OCI-LY3 (cell line): ENCODE data around the gene ARSI.
A peak's percentile ranks its signal among the peaks of the same experiment; 100 is the strongest.

ENCODE experiments used
- H2AFZ ChIP-seq: fragments of 200-600, 300-600 bp; shearing (Covaris generic); 2 replicates; pipeline ENCODE4 v1.6.0; 2014; ENCODE audit warnings: antibody characterized with exemption, low read depth, low read length
- H3K27ac ChIP-seq: fragments of 200-600, 300-600 bp; sonication (generic); 2 replicates; pipeline ENCODE4 v1.5.1; 2014; ENCODE audit warnings: mild to moderate bottlenecking, low read length, moderate library complexity, mixed read lengths
- H3K27me3 ChIP-seq: fragments of 200-600, 300-600 bp; sonication (generic); 2 replicates; pipeline ENCODE4 v1.6.1; 2014; ENCODE audit warnings: low read depth, low read length, mixed read lengths
- H3K36me3 ChIP-seq: fragments of 200-600, 300-600 bp; sonication (generic); replicated peaks from 2 replicates; pipeline ENCODE3; 2014; ENCODE audit warnings: low read depth, low read length, mixed read lengths
- H3K4me1 ChIP-seq: fragments of 300-600, 200-600 bp; sonication (generic); 2 replicates; pipeline ENCODE4 v1.6.1; 2014; ENCODE audit warnings: low read length, mixed read lengths
- H3K4me2 ChIP-seq: fragments of 200-600, 300-600 bp; sonication (generic); 2 replicates; pipeline ENCODE4 v1.6.1; 2014; ENCODE audit warnings: low read length, mixed read lengths
- H3K4me3 ChIP-seq: fragments of 300-600, 200-600 bp; sonication (generic); 2 replicates; pipeline ENCODE4 v1.5.1; 2014; ENCODE audit warnings: antibody characterized with exemption, mild to moderate bottlenecking, low read length, moderate library complexity
- H3K79me2 ChIP-seq: fragments of 300-600, 200-600 bp; shearing (Covaris generic); 2 replicates; pipeline ENCODE4 v1.6.1; 2014; ENCODE audit warnings: mild to moderate bottlenecking, low read length, mixed read lengths
- H3K9ac ChIP-seq: fragments of 300-600, 200-600 bp; shearing (Covaris generic); 2 replicates; pipeline ENCODE4 v1.6.0; 2014; ENCODE audit warnings: mild to moderate bottlenecking, low read length, moderate library complexity
- H3K9me3 ChIP-seq: fragments of 200-600, 300-600 bp; shearing (Covaris generic); 2 replicates; pipeline ENCODE4 v1.6.1; 2014; ENCODE audit warnings: low read length, mixed read lengths; ENCODE audit not compliant: insufficient read depth
- H4K20me1 ChIP-seq: fragments of 200-600, 300-600 bp; sonication (generic); 2 replicates; pipeline ENCODE4 v1.6.1; 2016; ENCODE audit warnings: low read length, mixed read lengths; ENCODE audit not compliant: insufficient read depth
- CTCF ChIP-seq: fragments of 200-600, 300-600 bp; sonication (generic); IDR thresholded peaks from 2 replicates; pipeline ENCODE4 v1.5.1; 2014; ENCODE audit warnings: antibody characterized with exemption, low read length, low read depth
- EZH2phosphoT487 ChIP-seq: fragments of 200-600 bp; shearing (Covaris generic); IDR thresholded peaks from 2 replicates; pipeline ENCODE4 v1.6.1; 2018; ENCODE audit warnings: antibody characterized with exemption, mixed run types, low read depth

ARSI gene

GRCh38 chr5:150302301-150303069 is at the start of gene ARSI:
ARSI (minus strand) TSS chr5:150302905; CDS start chr5:150302373, 532 bp downstream.
- Histone ChIP-seq H2AFZ (no peak within 1 kb of the TSS), H3K4me2 (no peak within 1 kb of the TSS), H3K4me3 (no peak within 1 kb of the TSS), H3K4me1 (no peaks in the 10 kb centered on the region), H3K9me3 (no peaks in the 10 kb centered on the region), H4K20me1 (no peaks in the 10 kb centered on the region), H3K27ac (no peak within 1 kb of the TSS), H3K36me3 (no peaks in the 10 kb centered on the region), H3K27me3 (no peaks in the 10 kb centered on the region), H3K9ac (no peak within 1 kb of the TSS), H3K79me2 (no peaks in the 10 kb centered on the region)
- TF ChIP-seq CTCF = no peak
- no peak for TF ChIP-seq EZH2phosphoT487

- Histone ChIP-seq H3K4me2 (no peak overlapping the region; the same call in 1 of the 2 replicates), H2AFZ (no peak overlapping the region; the same call in 1 of the 2 replicates), H3K36me3 (no peaks in the 10 kb centered on the region), H3K4me3 (no peak overlapping the region), H3K9ac (no peak overlapping the region), H4K20me1 (no peaks in the 10 kb centered on the region), H3K27me3 (no peaks in the 10 kb centered on the region), H3K4me1 (peaks cover 3% of the 10 kb centered on the region; the same call in 1 of the 2 replicates), H3K9me3 (no peaks in the 10 kb centered on the region), H3K27ac (no peak overlapping the region), H3K79me2 (no peaks in the 10 kb centered on the region)
- TF ChIP-seq CTCF = peak; percentile 70
- no peak for TF ChIP-seq EZH2phosphoT487
Measured at GRCh38 chr5:150350524-150351344, 48.0 kb upstream of the ARSI start.

- no peak overlapping the region for H2AFZ ChIP-seq
- H3K27ac ChIP-seq = no peak overlapping the region
- no peak overlapping the region for H3K4me3 ChIP-seq
- no peaks in the 10 kb centered on the region for H3K79me2 ChIP-seq
- no peaks in the 10 kb centered on the region for H3K9me3 ChIP-seq
- no peak overlapping the region for H3K4me2 ChIP-seq
- H3K9ac ChIP-seq = no peak overlapping the region
- H3K4me1 ChIP-seq = peaks cover 3% of the 10 kb centered on the region; the same call in 1 of the 2 replicates
- H4K20me1 ChIP-seq = no peaks in the 10 kb centered on the region
- H3K27me3 ChIP-seq = no peaks in the 10 kb centered on the region
- no peaks in the 10 kb centered on the region for H3K36me3 ChIP-seq
- TF ChIP-seq EZH2phosphoT487 = no peak
- TF ChIP-seq CTCF = no peak
Measured at GRCh38 chr5:150349681-150350275, 47.1 kb upstream of the ARSI start.

GRCh38 chr5:150347451-150347850 is 44.7 kb upstream of the ARSI start:
- TF ChIP-seq CTCF = no peak
- TF ChIP-seq EZH2phosphoT487 = no peak
- Histone ChIP-seq H3K4me1 (peaks cover 3% of the 10 kb centered on the region; the same call in 1 of the 2 replicates), H4K20me1 (no peaks in the 10 kb centered on the region), H3K27ac (no peak overlapping the region), H3K9ac (no peak overlapping the region), H2AFZ (no peak overlapping the region), H3K79me2 (no peaks in the 10 kb centered on the region), H3K4me2 (no peak overlapping the region), H3K9me3 (no peaks in the 10 kb centered on the region), H3K36me3 (no peaks in the 10 kb centered on the region), H3K4me3 (no peak overlapping the region), H3K27me3 (no peaks in the 10 kb centered on the region)
